Right lung (tissue), 10 donors: ENCODE measurements around the gene MYF5. TPM values are rescaled to one million over a fixed set of nuclear protein-coding genes. Genes with fewer than 3 reads are reported as not detected.
"Not testable (repeated sequence)": the region's sequence is repeated elsewhere in the genome, so short reads cannot be mapped to it uniquely, and the experiment has no call there.

Source experiments
- DNase-seq, 2 donors: peaks; one replicate each; pipeline ENCODE4 v3.0.0-alpha.2; 2013
- long read RNA-seq, 8 donors: transcript quantifications; one replicate each; lab custom pipeline, GENCODE V29; 2026
- polyA plus RNA-seq, 5 donors: library from polyadenylated mRNA; unstranded; fragments of 120-200 nt; gene quantifications; one replicate each; pipeline versions ENCODE4 v1.2.1 to v1.2.3, GENCODE V29; 2013; ENCODE audit warnings: inconsistent platforms in 1 of 5, low replicate concordance in 1 of 5; ENCODE audit not compliant: insufficient read length in 5 of 5, insufficient read depth in 1 of 5

The MYF5 gene
- 1 to 10 TPM in 1 of 5 donors, under 1 TPM in 1, not detected in 3; 0.12 to 1.6 TPM for polyA plus RNA-seq
- long read RNA-seq, donor 1, result 0 reads
- long read RNA-seq, donor 2, result 0 reads
- long read RNA-seq, donor 3, result 0 reads
- long read RNA-seq, donor 4, result 0 reads
- long read RNA-seq, donor 5, result 0 reads
- long read RNA-seq, donor 6, result 0 reads
- long read RNA-seq, donor 7, result 0 reads
- long read RNA-seq, donor 8, result 0 reads

GRCh38 chr12:80716696-80717469 is at the start of gene MYF5:
Gene MYF5 (plus strand): TSS chr12:80716912. CDS start chr12:80717064, 152 bp downstream.
- no peak for DNase-seq

- DNase-seq, result no peak
Measured at GRCh38 chr12:80670214-80670613, 46.5 kb upstream of the MYF5 start.

GRCh38 chr12:80676042-80676636 is 40.6 kb upstream of the MYF5 start:
- DNase-seq, result not testable (repeated sequence)

GRCh38 chr12:80676856-80677255 is 39.9 kb upstream of the MYF5 start:
- DNase-seq, result no peak

GRCh38 chr12:80677994-80678393 is 38.7 kb upstream of the MYF5 start:
- DNase-seq, result no peak

GRCh38 chr12:80679346-80680131 is 37.2 kb upstream of the MYF5 start:
- DNase-seq, result no peak

- no peak for DNase-seq
Measured at GRCh38 chr12:80681287-80681686, 35.4 kb upstream of the MYF5 start.

- no peak for DNase-seq
Measured at GRCh38 chr12:80681786-80682185, 34.9 kb upstream of the MYF5 start.

GRCh38 chr12:80684077-80684495 is 32.6 kb upstream of the MYF5 start:
- no peak for DNase-seq

- DNase-seq, result no peak
Measured at GRCh38 chr12:80690090-80690489, 26.6 kb upstream of the MYF5 start.

GRCh38 chr12:80690513-80690912 is 26.2 kb upstream of the MYF5 start:
- no peak for DNase-seq

- DNase-seq, result no peak
Measured at GRCh38 chr12:80692114-80692513, 24.6 kb upstream of the MYF5 start.

GRCh38 chr12:80697270-80697887 is 19.3 kb upstream of the MYF5 start:
- no peak for DNase-seq

- no peak for DNase-seq
Measured at GRCh38 chr12:80698256-80698655, 18.5 kb upstream of the MYF5 start.

GRCh38 chr12:80698847-80699542 is 17.7 kb upstream of the MYF5 start:
- DNase-seq, result no peak

- no peak for DNase-seq
Measured at GRCh38 chr12:80700327-80700726, 16.4 kb upstream of the MYF5 start.

GRCh38 chr12:80701388-80701787 is 15.3 kb upstream of the MYF5 start:
- DNase-seq, result no peak

- DNase-seq, result no peak
Measured at GRCh38 chr12:80702889-80703805, 13.6 kb upstream of the MYF5 start.

GRCh38 chr12:80704420-80704819 is 12.3 kb upstream of the MYF5 start:
- no peak for DNase-seq
